22Rv1 (cell line): ENCODE measurements around the gene CRYBG2.

Experiments
- CTCF ChIP-seq: fragments of 450-650 bp; IDR thresholded peaks from 2 replicates; pipeline ENCODE4 v1.5.1; 2017; ENCODE audit warnings: mild to moderate bottlenecking
- ZFX ChIP-seq: fragments of 450-650 bp; IDR thresholded peaks from 2 replicates; pipeline ENCODE4 v1.6.1; 2017; ENCODE audit warnings: antibody characterized with exemption, borderline replicate concordance

GRCh38 chr1:26278724-26279455 is 75.0 kb downstream of the CRYBG2 start:
- TF ChIP-seq CTCF (no peak), ZFX (no peak)
